Measurements from ENCODE around the gene COL23A1. TPM values are rescaled to one million over a fixed set of nuclear protein-coding genes. Genes with fewer than 3 reads are reported as not detected.

Gene COL23A1
- total and polyA plus RNA-seq, 2 experiments from 2014 or later = 4.8 to 8.2 TPM

DNA sequence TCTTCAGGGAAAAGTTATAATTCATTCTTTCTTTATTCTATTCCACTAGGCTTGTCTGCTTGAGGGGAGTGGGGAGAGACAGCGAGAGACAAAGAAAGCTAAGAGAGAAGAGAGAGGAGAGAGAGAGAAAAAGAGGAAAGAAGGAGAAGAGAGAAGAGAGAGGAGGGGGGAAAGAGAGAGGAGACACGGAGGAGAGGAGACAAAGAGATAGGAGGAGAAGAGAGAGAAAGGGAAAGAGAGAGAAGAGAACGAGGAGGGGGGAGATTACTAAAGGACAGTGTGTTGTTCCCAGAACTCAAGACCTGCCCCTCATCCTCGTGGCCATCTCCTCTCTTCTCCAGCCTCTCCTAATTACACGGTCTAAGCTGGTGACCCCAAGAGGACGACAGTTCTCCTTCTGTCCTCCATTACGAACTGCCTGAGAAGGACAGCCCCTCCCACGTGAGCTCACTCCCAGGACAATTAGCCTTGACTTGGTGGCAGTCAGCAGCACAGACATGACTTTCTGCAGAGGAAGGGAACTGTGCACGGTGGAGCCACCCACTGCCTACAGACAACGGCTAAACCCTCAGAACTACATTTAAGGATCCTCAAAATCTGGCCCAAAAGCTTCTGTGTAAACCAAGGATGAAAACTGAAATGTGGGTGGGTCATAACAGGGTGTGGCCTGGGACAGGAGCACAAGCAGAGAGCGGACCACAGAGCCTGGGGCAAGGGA is 99.1 kb downstream of the COL23A1 start:
- H3K27ac ChIP-seq (ENCODE audit: low read depth) = no peak overlapping the region
- H3F3A ChIP-seq (replicated peaks; ENCODE audit: low read depth) = no peaks in the 10 kb centered on the region
- no peak for ATAC-seq
- Mint-ChIP-seq H3K27me3 (ENCODE audit: insufficient read depth, low read depth, poor library complexity) (peaks cover 2% of the 10 kb centered on the region), H3K36me3 (ENCODE audit: low read depth) (peaks cover 7% of the 10 kb centered on the region; the same call in 2 of the 3 replicates), H3K4me1 (peaks cover 20% of the 10 kb centered on the region), H3K27ac (no peak overlapping the region), H3K9me3 (peaks cover 4% of the 10 kb centered on the region; the same call in 2 of the 3 replicates), H3K4me3 (no peak overlapping the region)
- no peak for DNase-seq (ENCODE audit: low spot score)
- H3K4me2 ChIP-seq = no peak overlapping the region
- peaks cover 19% of the 10 kb centered on the region for H3K4me1 ChIP-seq (ENCODE audit: insufficient read depth)
- H3K4me3 ChIP-seq = no peak overlapping the region
- no peaks in the 10 kb centered on the region for H3K9me2 ChIP-seq (ENCODE audit: insufficient read depth)
- no peaks in the 10 kb centered on the region for H3K27me3 ChIP-seq (ENCODE audit: insufficient read depth)
- no peaks in the 10 kb centered on the region for H3K79me2 ChIP-seq (replicated peaks; ENCODE audit: insufficient read depth)
- no peak overlapping the region for H2AFZ ChIP-seq
- TF ChIP-seq STAT1 (IDR thresholded peaks at IDR 0.05; ENCODE audit: unreplicated experiment) (no peak), ETS1 (IDR thresholded peaks at IDR 0.05) (no peak), POLR2AphosphoS5 (IDR thresholded peaks at IDR 0.05; ENCODE audit: low read depth) (no peak), EZH2phosphoT487 (IDR thresholded peaks at IDR 0.05; ENCODE audit: unreplicated experiment) (no peak), EZH2 (IDR thresholded peaks at IDR 0.05; ENCODE audit: low read depth, unreplicated experiment) (no peak), NANOG (IDR thresholded peaks at IDR 0.05; ENCODE audit: borderline replicate concordance) (no peak), REST (IDR thresholded peaks at IDR 0.05; ENCODE audit: unreplicated experiment) (no peak), ZNF462 (CRISPR knock-in tag; IDR thresholded peaks at IDR 0.05) (no peak)
- TF ChIP-seq, protein P1, sequence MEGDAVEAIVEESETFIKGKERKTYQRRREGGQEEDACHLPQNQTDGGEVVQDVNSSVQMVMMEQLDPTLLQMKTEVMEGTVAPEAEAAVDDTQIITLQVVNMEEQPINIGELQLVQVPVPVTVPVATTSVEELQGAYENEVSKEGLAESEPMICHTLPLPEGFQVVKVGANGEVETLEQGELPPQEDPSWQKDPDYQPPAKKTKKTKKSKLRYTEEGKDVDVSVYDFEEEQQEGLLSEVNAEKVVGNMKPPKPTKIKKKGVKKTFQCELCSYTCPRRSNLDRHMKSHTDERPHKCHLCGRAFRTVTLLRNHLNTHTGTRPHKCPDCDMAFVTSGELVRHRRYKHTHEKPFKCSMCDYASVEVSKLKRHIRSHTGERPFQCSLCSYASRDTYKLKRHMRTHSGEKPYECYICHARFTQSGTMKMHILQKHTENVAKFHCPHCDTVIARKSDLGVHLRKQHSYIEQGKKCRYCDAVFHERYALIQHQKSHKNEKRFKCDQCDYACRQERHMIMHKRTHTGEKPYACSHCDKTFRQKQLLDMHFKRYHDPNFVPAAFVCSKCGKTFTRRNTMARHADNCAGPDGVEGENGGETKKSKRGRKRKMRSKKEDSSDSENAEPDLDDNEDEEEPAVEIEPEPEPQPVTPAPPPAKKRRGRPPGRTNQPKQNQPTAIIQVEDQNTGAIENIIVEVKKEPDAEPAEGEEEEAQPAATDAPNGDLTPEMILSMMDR (conservative IDR thresholded peaks at IDR 0.05; ENCODE audit: low read depth in 2 of 2) = no peak
- H4K20me1 ChIP-seq (replicated peaks; ENCODE audit: insufficient read depth) = no peaks in the 10 kb centered on the region
- H3K36me3 ChIP-seq (ENCODE audit: insufficient read depth) = no peaks in the 10 kb centered on the region

Measured in GM23338 (cell line).